Tibial nerve (tissue), 4 donors: ENCODE results near the gene DENND1A. TPM values are rescaled to one million over a fixed set of nuclear protein-coding genes. Genes with fewer than 3 reads are reported as not detected.

ENCODE experiments used
- DNase-seq, 2 donors: peaks; one replicate each; pipeline ENCODE4 v3.0.0-alpha.2; 2019; ENCODE audit warnings: low spot score in 2 of 2
- H3K27ac ChIP-seq, 4 donors: fragments of 200-600 bp; sonication (generic) in 3 of 4; one replicate each; pipeline ENCODE4 v1.5.1; 2017 to 2019; ENCODE audit warnings: mild to moderate bottlenecking in 1 of 4
- H3K27me3 ChIP-seq, 2 donors: fragments of 200-600 bp; sonication (generic) in 1 of 2; one replicate each; pipeline versions ENCODE4 v1.5.1 to v1.6.0; 2017 to 2019
- H3K36me3 ChIP-seq, 3 donors: fragments of 200-600 bp; sonication (generic); one replicate each; pipeline ENCODE4 v1.5.1; 2018 to 2019
- H3K4me1 ChIP-seq, 4 donors: fragments of 200-600 bp; sonication (generic) in 3 of 4; one replicate each; pipeline ENCODE4 v1.5.1; 2017 to 2019
- H3K4me3 ChIP-seq, 4 donors: fragments of 200-600 bp; sonication (generic) in 3 of 4; one replicate each; pipeline ENCODE4 v1.5.1; 2017 to 2019; ENCODE audit warnings: mild to moderate bottlenecking in 1 of 4, moderate library complexity in 1 of 4
- H3K9me3 ChIP-seq, 4 donors: fragments of 200-600 bp; sonication (generic) in 3 of 4; one replicate each; pipeline ENCODE4 v1.5.1; 2017 to 2019
- CTCF ChIP-seq, 5 experiments: fragments of 200-600 bp in 3 of 5; fragments of 450-650 bp in 2 of 5; sonication (generic) in 3 of 5; IDR thresholded peaks; one replicate each; pipeline ENCODE4 v1.5.1; 2016 to 2019; ENCODE audit warnings: antibody characterized with exemption in 5 of 5, mild to moderate bottlenecking in 3 of 5, moderate library complexity in 2 of 5
- EP300 ChIP-seq, 2 donors: sonication (generic); formaldehyde crosslinking; IDR thresholded peaks; one replicate each; pipeline ENCODE4 v1.6.1; 2017; ENCODE audit warnings: antibody characterized with exemption in 2 of 2, mild to moderate bottlenecking in 1 of 2
- POLR2A ChIP-seq, 2 donors: fragments of 450-650 bp; IDR thresholded peaks; one replicate each; pipeline ENCODE4 v1.6.1; 2017; ENCODE audit warnings: antibody characterized with exemption in 2 of 2, mild to moderate bottlenecking in 2 of 2, moderate library complexity in 2 of 2
- WGBS, 2 donors: methylation state at CpG; one replicate each; pipeline ENCODE4 v1.1.5; 2018; 5-methylcytosine and 5-hydroxymethylcytosine counted together
- total RNA-seq, 4 donors: library from RNA; depleted of rRNA; stranded (reverse); fragments of >200 nt; gene quantifications; one replicate each; pipeline ENCODE4 v1.1.0, GENCODE V29; 2016

The DENND1A gene
- total RNA-seq, 4 donors from 2014 or later: 17.5 to 34.8 (median 20.1) TPM

GRCh38 chr9:123617952-123618678 is 311.8 kb downstream of the DENND1A start:
- H3K4me3 ChIP-seq: no peak overlapping the region
- no peaks in the 10 kb centered on the region for H3K27me3 ChIP-seq
- H3K9me3 ChIP-seq: no peaks in the 10 kb centered on the region
- no peaks in the 10 kb centered on the region for H3K4me1 ChIP-seq
- peaks cover 0 to 3% (median 0%) of the 10 kb centered on the region in 3 donors for H3K36me3 ChIP-seq
- DNase-seq: no peak
- no peak overlapping the region for H3K27ac ChIP-seq
- WGBS, 2 donors: 80 to 85% methylated on average over 11 of the region's 11 CpGs
- TF ChIP-seq CTCF (IDR thresholded peaks at IDR 0.05) (no peak), POLR2A (IDR thresholded peaks at IDR 0.05) (no peak), EP300 (IDR thresholded peaks at IDR 0.05) (no peak)

- H3K4me1 ChIP-seq: no peaks in the 10 kb centered on the region
- WGBS, 2 donors: 95 to 98% methylated on average over 9 of the region's 9 CpGs
- H3K27me3 ChIP-seq: no peaks in the 10 kb centered on the region
- no peak for DNase-seq
- H3K9me3 ChIP-seq: no peaks in the 10 kb centered on the region
- H3K27ac ChIP-seq: no peak overlapping the region
- H3K4me3 ChIP-seq: no peak overlapping the region
- TF ChIP-seq POLR2A (IDR thresholded peaks at IDR 0.05) (no peak), CTCF (IDR thresholded peaks at IDR 0.05) (no peak), EP300 (IDR thresholded peaks at IDR 0.05) (no peak)
- peaks cover 0 to 4% (median 0%) of the 10 kb centered on the region in 3 donors for H3K36me3 ChIP-seq
Observed at GRCh38 chr9:123617286-123617685, 312.6 kb downstream of the DENND1A start.

GRCh38 chr9:123616707-123617106 is 313.2 kb downstream of the DENND1A start:
- TF ChIP-seq CTCF (IDR thresholded peaks at IDR 0.05): no peak
- no peak for TF ChIP-seq EP300 (IDR thresholded peaks at IDR 0.05)
- no peak for TF ChIP-seq POLR2A (IDR thresholded peaks at IDR 0.05)
- 93% methylated on average over 8 of the region's 8 CpGs for WGBS, 2 donors
- H3K27ac ChIP-seq: no peak overlapping the region

GRCh38 chr9:123615381-123615780 is 314.5 kb downstream of the DENND1A start:
- Histone ChIP-seq H3K27ac (no peak overlapping the region), H3K4me3 (no peak overlapping the region), H3K9me3 (no peaks in the 10 kb centered on the region), H3K4me1 (peaks cover 0 to 2% (median 0%) of the 10 kb centered on the region in 4 donors), H3K27me3 (no peaks in the 10 kb centered on the region), H3K36me3 (peaks cover 0 to 4% (median 0%) of the 10 kb centered on the region in 3 donors)
- no peak for TF ChIP-seq POLR2A (IDR thresholded peaks at IDR 0.05)
- TF ChIP-seq CTCF (IDR thresholded peaks at IDR 0.05): no peak
- TF ChIP-seq EP300 (IDR thresholded peaks at IDR 0.05): no peak
- 100% methylated on average over 1 of the region's 1 CpG for WGBS, 2 donors
- DNase-seq: no peak

More at GRCh38 chr9:123616707-123617106, 313.2 kb downstream of the DENND1A start:
- no peaks in the 10 kb centered on the region for H3K9me3 ChIP-seq
- H3K4me3 ChIP-seq: no peak overlapping the region
- H3K27me3 ChIP-seq: no peaks in the 10 kb centered on the region
- peaks cover 0 to 4% (median 0%) of the 10 kb centered on the region in 3 donors for H3K36me3 ChIP-seq
- DNase-seq: no peak
- peaks cover 0 to under 1% (median 0%) of the 10 kb centered on the region in 4 donors for H3K4me1 ChIP-seq
